Natural killer cell (primary cell): ENCODE results near the gene LRRC8E. TPM values are rescaled to one million over a fixed set of nuclear protein-coding genes. Genes with fewer than 3 reads are reported as not detected.

Experiments used
- ATAC-seq, 3 donors: fragments of 150-1000 bp in 2 of 3; fragments of 200-7000 bp in 1 of 3; cut with Tn5 transposase; 1 replicate in 1 of 3; 2 replicates in 2 of 3; pipeline ENCODE4 v1.10.0; 2021; ENCODE audit warnings: mild to moderate bottlenecking in 2 of 3, moderate library complexity in 2 of 3
- DNase-seq, 2 donors: peaks; one replicate each; pipeline versions ENCODE4 v3.0.0 to v3.0.0-alpha.2; 2013 to 2021; ENCODE audit warnings: mixed read lengths in 1 of 2
- H3K27ac ChIP-seq: one replicate; pipeline ENCODE4 v1.5.1; 2013; ENCODE audit warnings: mild to moderate bottlenecking, low read length
- H3K27me3 ChIP-seq: one replicate; pipeline ENCODE4 v1.6.1; 2013; ENCODE audit warnings: low read length; ENCODE audit not compliant: control insufficient read depth, insufficient read depth
- H3K36me3 ChIP-seq: one replicate; pipeline ENCODE4 v1.6.1; 2013; ENCODE audit warnings: low read length; ENCODE audit not compliant: control insufficient read depth, insufficient read depth
- H3K4me1 ChIP-seq: one replicate; pipeline ENCODE4 v1.6.1; 2013; ENCODE audit warnings: low read length; ENCODE audit not compliant: control insufficient read depth, insufficient read depth
- H3K4me3 ChIP-seq: one replicate; pipeline ENCODE4 v1.5.1; 2013; ENCODE audit warnings: low read length
- H3K9me3 ChIP-seq: one replicate; pipeline ENCODE4 v1.6.1; 2013; ENCODE audit warnings: low read length; ENCODE audit not compliant: control insufficient read depth, insufficient read depth
- H3K27ac Mint-ChIP-seq, 2 donors: one replicate each; pipeline ENCODE4 v1.8.0; 2022; ENCODE audit warnings: mild to moderate bottlenecking in 2 of 2, mixed read lengths in 2 of 2, moderate library complexity in 1 of 2
- H3K27me3 Mint-ChIP-seq, 2 donors: one replicate each; pipeline ENCODE4 v1.8.0; 2022; ENCODE audit warnings: low read depth in 2 of 2, mixed read lengths in 2 of 2
- H3K36me3 Mint-ChIP-seq: one replicate; pipeline ENCODE4 v1.8.0; 2022; ENCODE audit warnings: mixed read lengths
- H3K4me1 Mint-ChIP-seq, 2 donors: one replicate each; pipeline ENCODE4 v1.8.0; 2022; ENCODE audit warnings: mixed read lengths in 2 of 2
- H3K4me3 Mint-ChIP-seq: one replicate; pipeline ENCODE4 v1.8.0; 2022; ENCODE audit warnings: mild to moderate bottlenecking, moderate library complexity, mixed read lengths
- H3K9me3 Mint-ChIP-seq, 2 donors: one replicate each; pipeline ENCODE4 v1.8.0; 2022; ENCODE audit warnings: mixed read lengths in 2 of 2
- CTCF ChIP-seq: fragments of 200-600 bp; IDR thresholded peaks from one replicate; pipeline ENCODE4 v1.8.0; 2022; ENCODE audit warnings: antibody characterized with exemption
- WGBS: methylation state at CpG from one replicate; pipeline ENCODE4 v1.1.7; 2013; ENCODE audit warnings: missing lambda C conversion rate; ENCODE audit not compliant: insufficient coverage; 5-methylcytosine and 5-hydroxymethylcytosine counted together
- intact Hi-C: fragments of 100-400 bp; cut with micrococcal nuclease; formaldehyde crosslinking; loops from one replicate; pipeline ENCODE4 v1.14.2; 2022
- total RNA-seq, 4 donors: library from RNA; stranded (reverse); fragments of 120-200 nt in 1 of 4; gene quantifications; one replicate each; pipeline versions ENCODE4 v1.2.3 to v1.2.4, GENCODE V29; 2013 to 2022

LRRC8E gene
- total RNA-seq, 3 donors from 2014 or later (not counting 1 experiment from before 2014, with no cell fraction given): not detected

GRCh38 chr19:7860714-7861618 is 27.3 kb upstream of the LRRC8E start:
- peaks cover 15% of the 10 kb centered on the region for H3K4me1 ChIP-seq
- ATAC-seq: no peak
- H3K27me3 ChIP-seq: peaks cover 24% of the 10 kb centered on the region
- 88% methylated on average over 14 of the region's 14 CpGs for WGBS
- peaks cover 9 to 16% of the 10 kb centered on the region in 2 donors for H3K27me3 Mint-ChIP-seq
- H3K4me3 ChIP-seq: no peak overlapping the region
- intact Hi-C loops: no loop called here
- peaks cover 0 to 6% of the 10 kb centered on the region in 2 donors for H3K4me1 Mint-ChIP-seq
- TF ChIP-seq CTCF: no peak
- no peaks in the 10 kb centered on the region for H3K9me3 Mint-ChIP-seq
- no peaks in the 10 kb centered on the region for H3K36me3 Mint-ChIP-seq
- H3K27ac Mint-ChIP-seq: no peak overlapping the region
- H3K27ac ChIP-seq: no peak overlapping the region
- no peak for DNase-seq
- H3K4me3 Mint-ChIP-seq: no peak overlapping the region
- peaks cover 4% of the 10 kb centered on the region for H3K9me3 ChIP-seq
- H3K36me3 ChIP-seq: no peaks in the 10 kb centered on the region

GRCh38 chr19:7861619-7862412 is 26.5 kb upstream of the LRRC8E start:
- Histone ChIP-seq H3K9me3 (peaks cover 4% of the 10 kb centered on the region), H3K4me1 (peaks cover 15% of the 10 kb centered on the region), H3K36me3 (no peaks in the 10 kb centered on the region), H3K27ac (no peak overlapping the region), H3K4me3 (peak overlapping the region; percentile 18), H3K27me3 (peaks cover 27% of the 10 kb centered on the region)
- ATAC-seq: peak in 2 of 3 donors; percentile 4 to 17
- H3K36me3 Mint-ChIP-seq: no peaks in the 10 kb centered on the region
- H3K9me3 Mint-ChIP-seq: no peaks in the 10 kb centered on the region
- TF ChIP-seq CTCF: no peak
- peaks cover 0 to 6% of the 10 kb centered on the region in 2 donors for H3K4me1 Mint-ChIP-seq
- no peak for DNase-seq
- 21% methylated on average over 63 of the region's 63 CpGs for WGBS
- no peak overlapping the region for H3K27ac Mint-ChIP-seq
- intact Hi-C loops: no loop called here
- peaks cover 9 to 18% of the 10 kb centered on the region in 2 donors for H3K27me3 Mint-ChIP-seq
- H3K4me3 Mint-ChIP-seq: peak overlapping the region; percentile 35

GRCh38 chr19:7862413-7862951 is 25.8 kb upstream of the LRRC8E start:
- Mint-ChIP-seq H3K27ac (no peak overlapping the region), H3K36me3 (no peaks in the 10 kb centered on the region), H3K9me3 (no peaks in the 10 kb centered on the region), H3K4me3 (no peak overlapping the region), H3K27me3 (peaks cover 9 to 21% of the 10 kb centered on the region in 2 donors), H3K4me1 (peaks cover 0 to 6% of the 10 kb centered on the region in 2 donors)
- Histone ChIP-seq H3K36me3 (no peaks in the 10 kb centered on the region), H3K27me3 (peaks cover 29% of the 10 kb centered on the region), H3K27ac (no peak overlapping the region), H3K4me3 (peak overlapping the region; percentile 18), H3K9me3 (peaks cover 4% of the 10 kb centered on the region), H3K4me1 (peaks cover 15% of the 10 kb centered on the region)
- ATAC-seq: peak; percentile 75 to 84 (median 80)
- intact Hi-C loops: no loop called here
- DNase-seq: peak; percentile 56 to 79
- 2% methylated on average over 54 of the region's 67 CpGs for WGBS
- TF ChIP-seq CTCF: no peak
